Stomach smooth muscle (tissue), 2 donors: ENCODE results near the gene DDR2.

ENCODE experiments used
- H3K27ac ChIP-seq: one replicate; pipeline ENCODE4 v1.7.0; 2013; ENCODE audit warnings: mild to moderate bottlenecking, low read length, inconsistent platforms
- H3K27me3 ChIP-seq, 2 donors: one replicate each; pipeline ENCODE4 v1.7.0; 2013; ENCODE audit warnings: low read length in 2 of 2; ENCODE audit not compliant: insufficient read depth in 2 of 2, control insufficient read depth in 1 of 2
- H3K36me3 ChIP-seq, 2 donors: one replicate each; pipeline ENCODE4 v1.7.0; 2013; ENCODE audit warnings: low read length in 2 of 2; ENCODE audit not compliant: control insufficient read depth in 2 of 2, insufficient read depth in 2 of 2
- H3K4me1 ChIP-seq: one replicate; pipeline ENCODE4 v1.7.0; 2013; ENCODE audit warnings: low read length; ENCODE audit not compliant: control insufficient read depth, insufficient read depth
- H3K4me3 ChIP-seq, 2 donors: one replicate each; pipeline ENCODE4 v1.7.0; 2013; ENCODE audit warnings: low read length in 2 of 2
- H3K9ac ChIP-seq, 2 donors: one replicate each; pipeline ENCODE4 v1.7.0; 2013; ENCODE audit warnings: low read length in 2 of 2, mild to moderate bottlenecking in 1 of 2
- H3K9me3 ChIP-seq, 2 donors: one replicate each; pipeline ENCODE4 v1.7.0; 2013; ENCODE audit warnings: low read length in 2 of 2; ENCODE audit not compliant: control insufficient read depth in 2 of 2
- donor health status: healthy.
- donor health status: Pancreatic carcinoma.

Gene DDR2

DNA sequence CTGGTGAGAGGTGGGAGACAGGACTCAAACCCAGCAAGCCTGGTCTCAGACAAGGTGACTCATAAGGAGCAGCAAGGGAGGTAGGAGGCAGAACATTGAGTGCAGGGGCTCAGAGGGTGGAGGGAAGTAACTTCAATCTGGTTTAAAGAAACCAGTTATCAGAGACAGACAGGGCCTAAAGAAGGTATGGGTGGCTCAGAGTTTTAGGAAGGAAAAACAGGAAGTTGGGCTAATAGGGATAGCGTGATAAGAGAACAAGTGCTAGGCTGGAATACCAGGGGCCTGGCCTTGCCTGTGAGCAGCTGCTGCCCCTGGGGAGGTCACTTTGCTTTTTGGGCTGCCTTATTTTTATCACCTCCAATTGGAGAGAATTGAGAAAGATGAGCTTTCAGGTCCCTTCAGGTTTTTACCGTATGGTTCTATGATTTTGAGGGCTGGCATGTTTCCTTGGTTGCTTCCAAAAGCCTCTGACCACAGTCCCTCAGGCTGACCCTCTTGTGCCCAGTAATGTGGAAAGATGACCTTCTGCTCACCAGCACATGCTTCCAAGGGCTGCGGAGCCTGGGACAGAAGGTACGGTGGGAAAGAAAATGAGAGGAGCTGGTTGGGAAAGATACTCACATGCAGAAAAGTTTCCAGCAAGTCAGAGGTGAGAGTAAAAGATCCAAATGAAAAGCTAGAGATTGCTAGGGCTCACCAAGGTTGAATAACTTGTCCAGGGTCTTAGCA is 77.0 kb downstream of the DDR2 start:
- Histone ChIP-seq H3K4me3 (no peak overlapping the region), H3K9ac (peak overlapping the region in 1 of 2 donors; percentile 65), H3K27ac (peak overlapping the region; percentile 83), H3K36me3 (peaks cover 5 to 6% of the 10 kb centered on the region in 2 donors), H3K9me3 (no peaks in the 10 kb centered on the region), H3K27me3 (no peaks in the 10 kb centered on the region), H3K4me1 (peaks cover 76% of the 10 kb centered on the region)

- Histone ChIP-seq H3K27me3 (no peaks in the 10 kb centered on the region), H3K36me3 (peaks cover 5 to 6% of the 10 kb centered on the region in 2 donors), H3K9ac (peak overlapping the region in 1 of 2 donors; percentile 65), H3K9me3 (no peaks in the 10 kb centered on the region), H3K4me1 (peaks cover 70% of the 10 kb centered on the region), H3K27ac (peak overlapping the region; percentile 83), H3K4me3 (peak overlapping the region in 1 of 2 donors; percentile 1)
Measured at GRCh38 chr1:162709870-162710269, 77.6 kb downstream of the DDR2 start.

DNA sequence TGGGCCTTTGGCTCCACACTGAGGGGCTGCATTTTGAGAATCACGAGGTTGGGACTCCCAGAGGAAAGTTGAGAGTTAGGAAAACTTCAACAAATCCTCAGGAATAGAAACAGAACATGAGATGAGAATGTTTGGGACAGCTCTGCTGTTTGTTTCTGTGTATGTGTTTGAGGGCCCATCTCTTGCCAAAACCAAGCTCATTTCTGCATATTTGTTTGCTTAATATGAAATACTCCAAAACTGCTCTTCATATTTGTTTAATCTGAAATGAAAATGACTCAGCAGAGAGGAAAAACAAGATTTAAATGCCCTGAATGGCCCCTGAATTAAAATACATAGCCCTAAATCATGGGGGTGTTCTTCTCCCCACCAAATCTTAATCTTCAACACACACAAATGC is 78.1 kb downstream of the DDR2 start:
- Histone ChIP-seq H3K9me3 (no peaks in the 10 kb centered on the region), H3K27ac (peak overlapping the region; percentile 83), H3K36me3 (peaks cover 5 to 6% of the 10 kb centered on the region in 2 donors), H3K4me1 (peaks cover 65% of the 10 kb centered on the region), H3K27me3 (no peaks in the 10 kb centered on the region), H3K4me3 (peak overlapping the region; percentile 4 to 47), H3K9ac (peak overlapping the region; percentile 55 to 65)

DNA sequence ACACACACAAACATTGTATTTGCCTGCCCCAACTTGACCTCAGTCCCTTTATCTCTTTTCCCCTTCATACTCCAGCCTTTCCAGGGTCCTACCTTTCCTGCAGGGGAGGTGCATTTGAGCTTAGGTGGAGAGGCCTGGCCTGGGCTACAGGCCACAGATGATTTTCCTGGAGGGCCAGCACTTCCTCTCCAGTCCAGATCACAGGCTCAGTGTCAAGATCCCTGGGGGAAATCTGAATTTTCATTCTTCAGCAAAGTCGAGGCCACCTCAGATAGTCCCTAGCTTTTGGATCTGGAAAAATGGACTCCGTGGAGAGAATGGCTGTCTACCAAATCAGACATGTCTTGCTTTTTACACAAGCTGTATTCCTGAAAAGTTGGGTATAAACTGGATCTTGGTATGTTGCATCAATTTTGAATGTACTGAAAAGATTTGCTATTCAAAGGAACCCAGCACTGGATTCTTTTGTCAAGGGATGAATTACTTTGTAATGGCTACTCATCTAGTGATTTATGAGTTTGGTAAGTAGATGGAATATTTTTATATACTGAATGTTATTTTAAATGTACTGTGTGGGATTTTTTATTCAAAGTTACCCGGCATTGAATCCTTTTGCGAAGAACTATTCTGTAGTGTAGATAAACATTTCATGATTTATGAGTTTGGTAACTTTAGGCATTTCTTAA is 78.7 kb downstream of the DDR2 start:
- H3K27ac ChIP-seq: peak overlapping the region; percentile 83
- H3K9ac ChIP-seq: peak overlapping the region; percentile 55 to 65
- H3K4me3 ChIP-seq: peak overlapping the region; percentile 4 to 47

GRCh38 chr1:162712317-162713029 is 80.2 kb downstream of the DDR2 start:
- H3K4me3 ChIP-seq: no peak overlapping the region
- peaks cover 0 to under 1% of the 10 kb centered on the region in 2 donors for H3K36me3 ChIP-seq
- H3K27ac ChIP-seq: peak overlapping the region; percentile 46
- H3K4me1 ChIP-seq: peaks cover 45% of the 10 kb centered on the region
- no peak overlapping the region for H3K9ac ChIP-seq
- H3K9me3 ChIP-seq: no peaks in the 10 kb centered on the region
- no peaks in the 10 kb centered on the region for H3K27me3 ChIP-seq

More for the DNA sequence above, 78.7 kb downstream of the DDR2 start:
- H3K9me3 ChIP-seq: no peaks in the 10 kb centered on the region
- peaks cover 60% of the 10 kb centered on the region for H3K4me1 ChIP-seq
- no peaks in the 10 kb centered on the region for H3K27me3 ChIP-seq
- H3K36me3 ChIP-seq: peaks cover 5% of the 10 kb centered on the region in 2 donors

GRCh38 chr1:162716123-162716522 is 83.9 kb downstream of the DDR2 start:
- peaks cover 0 to 3% of the 10 kb centered on the region in 2 donors for H3K36me3 ChIP-seq
- H3K27ac ChIP-seq: peak overlapping the region; percentile 33
- no peak overlapping the region for H3K4me3 ChIP-seq
- H3K9me3 ChIP-seq: no peaks in the 10 kb centered on the region
- no peaks in the 10 kb centered on the region for H3K27me3 ChIP-seq
- H3K4me1 ChIP-seq: peaks cover 10% of the 10 kb centered on the region
- H3K9ac ChIP-seq: no peak overlapping the region

- no peak overlapping the region for H3K4me3 ChIP-seq
- no peaks in the 10 kb centered on the region for H3K9me3 ChIP-seq
- H3K27ac ChIP-seq: peak overlapping the region; percentile 33
- peaks cover 0 to 3% of the 10 kb centered on the region in 2 donors for H3K36me3 ChIP-seq
- H3K27me3 ChIP-seq: no peaks in the 10 kb centered on the region
- H3K4me1 ChIP-seq: peaks cover 9% of the 10 kb centered on the region
- H3K9ac ChIP-seq: no peak overlapping the region
Measured at GRCh38 chr1:162716552-162716951, 84.3 kb downstream of the DDR2 start.

- no peak overlapping the region for H3K4me3 ChIP-seq
- no peaks in the 10 kb centered on the region for H3K27me3 ChIP-seq
- no peaks in the 10 kb centered on the region for H3K9me3 ChIP-seq
- no peak overlapping the region for H3K27ac ChIP-seq
- H3K4me1 ChIP-seq: peaks cover 2% of the 10 kb centered on the region
- no peak overlapping the region for H3K9ac ChIP-seq
- peaks cover 0 to 3% of the 10 kb centered on the region in 2 donors for H3K36me3 ChIP-seq
Measured at GRCh38 chr1:162717548-162718184, 85.4 kb downstream of the DDR2 start.

- Histone ChIP-seq H3K27me3 (no peaks in the 10 kb centered on the region), H3K4me1 (no peaks in the 10 kb centered on the region), H3K36me3 (peaks cover 2 to 3% of the 10 kb centered on the region in 2 donors), H3K9ac (no peak overlapping the region), H3K27ac (no peak overlapping the region), H3K4me3 (no peak overlapping the region), H3K9me3 (no peaks in the 10 kb centered on the region)
Measured at GRCh38 chr1:162719678-162720077, 87.4 kb downstream of the DDR2 start.

GRCh38 chr1:162720996-162721395 is 88.7 kb downstream of the DDR2 start:
- Histone ChIP-seq H3K36me3 (peaks cover 2 to 3% of the 10 kb centered on the region in 2 donors), H3K27me3 (no peaks in the 10 kb centered on the region), H3K9me3 (no peaks in the 10 kb centered on the region), H3K4me3 (no peak overlapping the region), H3K9ac (no peak overlapping the region), H3K4me1 (no peaks in the 10 kb centered on the region), H3K27ac (no peak overlapping the region)
